ENCODE results near the gene FAM124A.

The FAM124A gene

GRCh38 chr13:51311957-51312520 lies 89.8 kb downstream of the FAM124A start:
- DNase-seq = no peak

GRCh38 chr13:51313619-51314018 lies 91.4 kb downstream of the FAM124A start:
- no peak for DNase-seq

- DNase-seq = no peak
Measured at GRCh38 chr13:51317262-51317661, 95.1 kb downstream of the FAM124A start.

GRCh38 chr13:51318015-51318414 lies 95.8 kb downstream of the FAM124A start:
- DNase-seq = no peak

GRCh38 chr13:51318876-51319275 lies 96.7 kb downstream of the FAM124A start:
- DNase-seq = no peak

GRCh38 chr13:51321836-51322235 lies 99.6 kb downstream of the FAM124A start:
- no peak for DNase-seq

- DNase-seq = no peak
Measured at GRCh38 chr13:51322826-51323225, 100.6 kb downstream of the FAM124A start.

GRCh38 chr13:51323824-51324511 lies 101.8 kb downstream of the FAM124A start:
- no peak for DNase-seq

- DNase-seq = no peak
Measured at GRCh38 chr13:51324714-51325420, 102.7 kb downstream of the FAM124A start.

GRCh38 chr13:51325837-51326236 lies 103.6 kb downstream of the FAM124A start:
- no peak for DNase-seq

- no peak for DNase-seq
Measured at GRCh38 chr13:51326777-51327176, 104.6 kb downstream of the FAM124A start.

- DNase-seq = no peak
Measured at GRCh38 chr13:51327961-51328360, 105.8 kb downstream of the FAM124A start.

- no peak for DNase-seq
Measured at GRCh38 chr13:51328488-51328887, 106.3 kb downstream of the FAM124A start.

GRCh38 chr13:51329606-51330005 lies 107.4 kb downstream of the FAM124A start:
- no peak for DNase-seq

- DNase-seq = no peak
Measured at GRCh38 chr13:51330791-51331190, 108.6 kb downstream of the FAM124A start.

- DNase-seq = no peak
Measured at GRCh38 chr13:51331354-51331861, 109.2 kb downstream of the FAM124A start.

- DNase-seq = no peak
Measured at GRCh38 chr13:51332566-51333361, 110.6 kb downstream of the FAM124A start.

- DNase-seq = no peak
Measured at GRCh38 chr13:51333421-51333820, 111.2 kb downstream of the FAM124A start.

GRCh38 chr13:51333826-51334225 lies 111.6 kb downstream of the FAM124A start:
- DNase-seq = no peak

All from amniotic stem cell (primary cell).